ENCODE measurements around the gene ABTB2.

- TF ChIP-seq CTCF (conservative IDR thresholded peaks at IDR 0.05) (no peak), ZFX (IDR thresholded peaks at IDR 0.05) (no peak)
Measured at GRCh38 chr11:34176751-34177209, 181.0 kb downstream of the ABTB2 start.
